ENCODE results near the gene MAP2K5.
"Not testable (repeated sequence)": the region's sequence is repeated elsewhere in the genome, so short reads cannot be mapped to it uniquely, and the experiment has no call there.

Gene MAP2K5

GRCh38 chr15:67587754-67588153, 45.3 kb downstream of the MAP2K5 start:
- DNase-seq (ENCODE audit: extremely low spot score, insufficient read length, low read depth) (no peak), FAIRE-seq (no peak)

DNA sequence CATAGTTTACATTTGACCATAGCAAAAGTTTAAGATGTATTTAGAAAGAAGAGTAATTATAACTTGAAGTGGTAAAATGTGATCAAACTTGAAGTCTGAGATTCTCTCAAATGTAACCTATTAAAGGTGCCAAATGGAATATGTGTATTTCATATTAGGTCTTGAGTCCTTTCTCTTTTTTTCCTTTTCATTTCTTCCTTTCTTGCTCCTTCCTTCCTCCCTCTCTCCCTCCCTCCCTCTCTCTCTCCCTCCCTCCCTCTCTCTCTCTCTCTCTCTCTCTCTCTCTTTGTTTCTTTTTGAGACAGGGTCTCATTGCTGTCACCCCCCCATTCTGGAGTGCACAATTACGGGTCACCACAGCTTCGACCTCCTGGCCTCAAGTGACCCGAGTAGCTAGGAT, 47.7 kb downstream of the MAP2K5 start:
- FAIRE-seq (no peak), DNase-seq (ENCODE audit: extremely low spot score, insufficient read length, low read depth) (no peak)

GRCh38 chr15:67592245-67592644, 49.7 kb downstream of the MAP2K5 start:
- FAIRE-seq = no peak

DNA sequence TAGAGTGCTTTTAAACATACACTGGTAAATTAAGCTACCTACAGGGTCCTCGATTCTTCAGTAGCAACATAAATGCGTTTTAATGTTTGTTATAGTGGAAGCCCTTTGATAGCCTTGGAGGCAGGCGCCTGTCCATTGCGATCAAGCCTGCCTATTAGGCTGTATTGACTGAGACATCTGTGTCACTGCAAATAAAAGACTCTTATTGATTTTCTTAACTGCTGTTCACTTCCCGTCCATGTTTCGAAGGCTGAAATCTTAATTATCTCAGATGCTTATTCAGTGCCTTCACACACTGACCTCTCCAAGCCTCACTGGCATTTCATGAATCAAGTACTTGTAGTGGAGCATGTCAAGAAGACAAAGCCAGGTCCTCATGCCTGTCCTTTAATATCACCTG, 51.1 kb downstream of the MAP2K5 start:
- DNase-seq (ENCODE audit: extremely low spot score, insufficient read length, low read depth) (no peak), FAIRE-seq (no peak)

More at GRCh38 chr15:67592245-67592644, 49.7 kb downstream of the MAP2K5 start:
- DNase-seq (ENCODE audit: extremely low spot score, insufficient read length, low read depth) = no peak

DNA sequence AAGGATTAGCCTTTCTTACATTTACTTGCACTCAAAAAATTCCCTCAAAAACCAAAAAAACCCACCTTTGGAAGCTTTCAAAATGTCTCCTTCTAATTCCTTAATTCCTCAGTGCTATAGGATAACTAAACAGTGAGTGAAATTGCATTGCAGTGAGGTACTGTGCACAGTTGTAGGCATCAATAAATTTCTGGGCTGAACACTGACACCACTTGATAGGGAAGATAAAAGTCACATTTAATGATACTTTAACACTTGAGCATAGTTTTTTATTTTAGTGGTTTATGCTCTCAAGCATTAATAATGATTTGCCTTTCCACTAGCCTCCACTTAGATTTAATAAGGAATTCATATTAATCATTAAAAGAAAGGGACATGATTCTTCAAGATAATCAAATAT, 52.3 kb downstream of the MAP2K5 start:
- DNase-seq (ENCODE audit: extremely low spot score, insufficient read length, low read depth) (no peak), FAIRE-seq (no peak)

DNA sequence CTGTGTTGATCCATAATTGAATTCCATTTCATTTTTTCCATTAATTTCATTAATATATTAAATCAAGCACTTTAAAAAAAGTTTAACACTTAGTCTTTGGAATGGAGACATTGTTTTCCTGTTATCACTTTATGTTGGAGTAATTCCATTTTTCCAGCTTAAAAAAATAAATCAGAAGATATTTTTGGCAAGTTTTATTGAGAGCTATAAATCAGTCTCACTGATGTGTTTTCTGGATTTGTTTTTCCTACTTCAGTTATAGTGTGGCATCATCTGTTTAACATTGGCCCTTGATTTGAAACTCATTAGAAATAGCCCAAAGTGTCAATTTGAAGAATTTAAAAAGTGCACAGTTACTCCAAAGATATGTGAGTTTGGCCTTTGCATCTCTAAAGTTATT, 53.1 kb downstream of the MAP2K5 start:
- FAIRE-seq (no peak), DNase-seq (ENCODE audit: extremely low spot score, insufficient read length, low read depth) (no peak)

- DNase-seq (ENCODE audit: extremely low spot score, insufficient read length, low read depth) (no peak), FAIRE-seq (no peak)
Measured at GRCh38 chr15:67601073-67601472, 58.6 kb downstream of the MAP2K5 start.

GRCh38 chr15:67603063-67603462, 60.6 kb downstream of the MAP2K5 start:
- no peak for FAIRE-seq
- DNase-seq (ENCODE audit: extremely low spot score, insufficient read length, low read depth) = no peak

- DNase-seq (ENCODE audit: extremely low spot score, insufficient read length, low read depth) (no peak), FAIRE-seq (no peak)
Measured at GRCh38 chr15:67605871-67606270, 63.4 kb downstream of the MAP2K5 start.

DNA sequence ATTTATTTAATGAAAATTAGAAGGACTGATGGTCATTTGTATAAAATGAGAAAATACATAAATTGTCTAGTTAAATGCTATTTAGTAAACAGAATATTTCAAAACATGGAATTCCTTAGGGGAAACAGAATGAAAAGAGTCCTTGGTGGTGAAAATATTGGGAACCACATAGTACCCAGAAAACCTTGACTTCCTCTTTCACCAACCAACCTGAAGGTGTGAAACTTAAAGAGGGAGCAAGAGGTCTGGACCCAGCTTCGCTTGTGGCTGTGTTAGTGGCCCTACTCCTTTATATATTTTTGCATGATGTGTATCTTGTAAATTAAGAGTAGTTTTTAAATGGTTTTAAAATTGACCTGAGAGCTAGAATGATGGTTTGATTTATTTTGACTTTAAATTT, 64.2 kb downstream of the MAP2K5 start:
- DNase-seq (ENCODE audit: extremely low spot score, insufficient read length, low read depth) = no peak
- no peak for FAIRE-seq

- no peak for FAIRE-seq
- no peak for DNase-seq (ENCODE audit: extremely low spot score, insufficient read length, low read depth)
Measured at GRCh38 chr15:67607329-67607728, 64.8 kb downstream of the MAP2K5 start.

GRCh38 chr15:67607959-67608637, 65.6 kb downstream of the MAP2K5 start:
- no peak for DNase-seq (ENCODE audit: extremely low spot score, insufficient read length, low read depth)
- FAIRE-seq = no peak

GRCh38 chr15:67608638-67608959, 66.1 kb downstream of the MAP2K5 start:
- FAIRE-seq = no peak
- no peak for DNase-seq (ENCODE audit: extremely low spot score, insufficient read length, low read depth)

GRCh38 chr15:67611370-67612369, 69.2 kb downstream of the MAP2K5 start:
- FAIRE-seq = no peak

DNA sequence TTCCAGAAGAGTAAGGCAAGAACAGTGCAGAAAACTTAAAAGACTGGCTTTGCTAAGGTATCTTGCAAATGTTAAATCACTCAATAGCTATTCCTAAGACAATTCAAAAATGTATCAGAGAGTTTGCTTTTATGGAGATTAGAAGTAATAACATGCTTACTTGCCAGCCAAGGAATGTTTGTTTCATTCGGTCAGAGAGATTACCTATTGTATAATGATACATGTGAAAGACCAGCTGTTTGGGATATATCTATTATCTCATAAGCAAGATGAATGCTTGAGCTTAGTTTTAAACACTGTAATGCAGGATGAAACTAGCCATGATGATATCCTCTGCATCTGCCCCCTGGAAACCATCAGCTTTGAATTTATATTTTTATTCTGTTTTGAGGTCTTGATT, 70.7 kb downstream of the MAP2K5 start:
- DNase-seq (ENCODE audit: extremely low spot score, insufficient read length, low read depth) (no peak), FAIRE-seq (no peak)

More at GRCh38 chr15:67611370-67612369, 69.2 kb downstream of the MAP2K5 start:
- DNase-seq (ENCODE audit: extremely low spot score, insufficient read length, low read depth) = no peak

GRCh38 chr15:67613708-67614107, 71.2 kb downstream of the MAP2K5 start:
- no peak for DNase-seq (ENCODE audit: extremely low spot score, insufficient read length, low read depth)
- no peak for FAIRE-seq

GRCh38 chr15:67615131-67615534, 72.6 kb downstream of the MAP2K5 start:
- not testable (repeated sequence) for DNase-seq (ENCODE audit: extremely low spot score, insufficient read length, low read depth); FAIRE-seq

DNA sequence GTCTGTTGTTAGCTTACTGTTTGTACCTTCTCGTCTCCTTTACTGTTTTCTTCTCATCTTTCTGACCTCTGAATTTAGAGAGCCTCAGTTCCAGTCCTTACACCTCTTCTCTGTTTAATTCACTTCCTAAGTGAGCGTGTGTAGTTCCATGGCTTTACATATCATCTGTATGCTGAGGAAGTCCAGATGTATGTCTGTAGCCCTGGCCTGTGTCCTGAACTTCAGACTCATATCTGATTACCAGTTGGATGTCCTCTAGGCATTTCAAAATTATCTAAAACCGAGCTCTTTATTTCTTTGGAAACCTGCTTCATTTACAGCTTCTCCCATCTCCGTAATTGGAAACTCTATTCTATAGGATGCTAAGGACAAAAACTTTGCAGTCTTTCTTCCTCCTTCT, 75.8 kb downstream of the MAP2K5 start:
- no peak for FAIRE-seq
- no peak for DNase-seq (ENCODE audit: extremely low spot score, insufficient read length, low read depth)

GRCh38 chr15:67622110-67622509, 79.6 kb downstream of the MAP2K5 start:
- DNase-seq (ENCODE audit: extremely low spot score, insufficient read length, low read depth) (no peak), FAIRE-seq (no peak)

GRCh38 chr15:67632261-67632660, 89.8 kb downstream of the MAP2K5 start:
- FAIRE-seq (no peak), DNase-seq (ENCODE audit: extremely low spot score, insufficient read length, low read depth) (no peak)

DNA sequence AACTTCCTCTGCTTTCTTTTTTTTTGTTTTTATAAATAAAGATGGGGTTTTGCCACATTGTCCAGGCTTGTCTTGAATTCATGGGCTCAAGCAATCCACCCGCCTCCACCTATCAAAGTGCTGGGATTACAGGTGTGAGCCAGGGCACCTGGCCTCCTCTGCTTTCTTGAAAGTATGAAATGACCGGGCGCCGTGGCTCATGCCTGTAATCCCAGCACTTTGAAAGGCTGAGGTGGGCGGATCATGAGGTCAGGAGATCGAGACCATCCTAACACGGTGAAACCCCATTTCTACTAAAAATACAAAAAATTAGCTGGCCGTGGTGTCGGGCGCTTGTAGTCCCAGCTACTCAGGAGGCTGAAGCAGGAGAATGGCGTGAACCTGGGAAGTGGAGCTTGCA, 93.4 kb downstream of the MAP2K5 start:
- not testable (repeated sequence) for FAIRE-seq; DNase-seq (ENCODE audit: extremely low spot score, insufficient read length, low read depth)
